K562 (cell line): ENCODE results near the gene COL5A1. TPM values are rescaled to one million over a fixed set of nuclear protein-coding genes. Genes with fewer than 3 reads are reported as not detected.

ENCODE experiments used
- ATAC-seq: fragments of 200-7000 bp; cut with Tn5 transposase; 3 replicates; pipeline ENCODE4 v1.9.1; 2020; ENCODE audit warnings: moderate library complexity
- BruUV-seq: library from RNA; stranded (reverse); fragments of 400-500 nt; replicated peaks from 2 replicates; lab custom pipeline; 2021; lab: Mats Ljungman, UMichigan
- CTCF ChIA-PET: fragments of 300-600 bp; formaldehyde crosslinking; extraction: SDS; loops from one replicate; lab custom pipeline; 2021; ENCODE audit warnings: low intra/inter-chr PET ratio; lab: Yijun Ruan, JAX
- POLR2A ChIA-PET: fragments of 300-600, 350-650 bp; sonication (Branson Sonifier 250); formaldehyde crosslinking; extraction: SDS; loops from one replicate; lab custom pipeline; 2021; ENCODE audit warnings: antibody characterized with exemption, inconsistent platforms; lab: Yijun Ruan, JAX
- DNase-seq, 4 experiments: peaks; one replicate each; pipeline versions ENCODE4 v3.0.0 to v3.0.0-alpha.2; 2011 to 2018; ENCODE audit warnings: low spot score in 3 of 4, mixed read lengths in 3 of 4; ENCODE audit errors: extremely low read depth in 1 of 4
- FAIRE-seq: peaks from 2 replicates; lab custom pipeline; 2011; peaks lifted over from hg19 to GRCh38; lab: Jason Lieb, UNC
- H2AFZ ChIP-seq: 2 replicates; pipeline ENCODE4 v1.6.0; 2011; ENCODE audit warnings: low read depth, low read length, control low read depth, inconsistent platforms
- H3K27ac ChIP-seq: fragments of 200-600 bp; 3 replicates; pipeline ENCODE4 v1.8.0; 2011; ENCODE audit warnings: low read depth, mild to moderate bottlenecking, control low read depth, inconsistent platforms, low read length, moderate library complexity, mixed read lengths; ENCODE audit errors: extremely low read depth
- H3K27me3 ChIP-seq, 2 experiments: fragments of 300-600 bp in 1 of 2; 2 replicates in 1 of 2; 3 replicates in 1 of 2; pipeline versions ENCODE4 v1.6.0 to v1.8.0; 2011; ENCODE audit warnings: inconsistent platforms in 2 of 2, low read length in 2 of 2, mild to moderate bottlenecking in 1 of 2, mixed read lengths in 1 of 2, moderate library complexity in 1 of 2; ENCODE audit not compliant: control insufficient read depth in 2 of 2, insufficient read depth in 2 of 2
- H3K36me3 ChIP-seq: fragments of 300-600 bp; 3 replicates; pipeline ENCODE4 v1.8.0; 2011; ENCODE audit warnings: mild to moderate bottlenecking, low read length, inconsistent platforms; ENCODE audit not compliant: control insufficient read depth, insufficient read depth
- H3K4me1 ChIP-seq, 2 experiments: fragments of 200-600 bp in 1 of 2; replicated peaks in 1 of 2; 2 replicates in 1 of 2; 3 replicates in 1 of 2; pipeline versions ENCODE4 v1.5.1 to v1.8.0; 2011; ENCODE audit warnings: inconsistent platforms in 2 of 2, low read length in 2 of 2, mild to moderate bottlenecking in 1 of 2, mixed read lengths in 1 of 2, moderate library complexity in 1 of 2; ENCODE audit not compliant: control insufficient read depth in 2 of 2, insufficient read depth in 2 of 2
- H3K4me2 ChIP-seq: 2 replicates; pipeline ENCODE4 v1.6.1; 2011; ENCODE audit warnings: low read length, control low read depth, inconsistent platforms, mixed read lengths; ENCODE audit not compliant: insufficient read depth
- H3K4me3 ChIP-seq: fragments of 200-600 bp; sonication (generic), shearing (Covaris generic); 2 replicates; pipeline ENCODE4 v1.5.1; 2016; ENCODE audit warnings: control low read depth, inconsistent platforms
- H3K79me2 ChIP-seq: fragments of 200-600 bp; 3 replicates; pipeline ENCODE4 v1.8.0; 2011; ENCODE audit warnings: low read length, inconsistent platforms; ENCODE audit not compliant: control insufficient read depth, insufficient read depth
- H3K9ac ChIP-seq, 2 experiments: 2 replicates each; pipeline versions ENCODE4 v1.6.0 to v1.6.1; 2011; ENCODE audit warnings: low read depth in 2 of 2, low read length in 2 of 2, control low read depth in 1 of 2, inconsistent platforms in 1 of 2, mild to moderate bottlenecking in 1 of 2, mixed read lengths in 1 of 2; ENCODE audit not compliant: insufficient read depth in 1 of 2
- H3K9me1 ChIP-seq: one replicate; pipeline ENCODE4 v1.6.0; 2011; ENCODE audit warnings: inconsistent platforms, mild to moderate bottlenecking, low read length, moderate library complexity; ENCODE audit not compliant: control insufficient read depth, insufficient read depth
- H3K9me3 ChIP-seq: replicated peaks from 2 replicates; pipeline ENCODE4 v1.5.1; 2011; ENCODE audit warnings: low read depth, low read length, inconsistent platforms; ENCODE audit not compliant: control insufficient read depth, insufficient read depth
- H4K20me1 ChIP-seq: replicated peaks from 2 replicates; pipeline ENCODE4 v1.6.1; 2011; ENCODE audit warnings: low read length, inconsistent platforms, mixed read lengths; ENCODE audit not compliant: control insufficient read depth, insufficient read depth
- CHD2 ChIP-seq: IDR thresholded peaks from 2 replicates; pipeline ENCODE4 v1.6.1; 2011; ENCODE audit warnings: low read depth, low read length
- MAZ ChIP-seq, 2 experiments: fragments of 450-650 bp in 1 of 2; sonication (generic) in 1 of 2; formaldehyde crosslinking; IDR thresholded peaks in 1 of 2; conservative IDR thresholded peaks in 1 of 2; 2 replicates each; pipeline versions ENCODE4 v1.4.0 to v1.5.0; 2020; ENCODE audit warnings: mild to moderate bottlenecking in 1 of 2, missing genetic modification reagents in 1 of 2
- MXI1 ChIP-seq: IDR thresholded peaks from 2 replicates; pipeline ENCODE4 v1.6.1; 2011; ENCODE audit warnings: low read depth, mild to moderate bottlenecking, improper control_type of control experiment, low read length
- MYC ChIP-seq, 2 experiments: fragments of 250-450 bp in 1 of 2; sonication (Bioruptor Pico) in 1 of 2; IDR thresholded peaks; 2 replicates each; pipeline versions ENCODE4 v1.5.1 to v1.6.1; 2012 to 2021; ENCODE audit warnings: low read depth in 2 of 2, borderline replicate concordance in 1 of 2, improper control_type of control experiment in 1 of 2, low read length in 1 of 2, mild to moderate bottlenecking in 1 of 2, moderate library complexity in 1 of 2
- SAFB ChIP-seq: fragments of 200-400 bp; formaldehyde crosslinking; IDR thresholded peaks from 2 replicates; pipeline ENCODE4 v1.6.1; 2017; ENCODE audit warnings: low read depth, low read length, borderline replicate concordance
- ZFP36 ChIP-seq: fragments of 150-350 bp; IDR thresholded peaks from 2 replicates; pipeline ENCODE4 v1.6.1; 2018; ENCODE audit warnings: low read length, low read depth; ENCODE audit not compliant: partially characterized antibody
- ZNF707 ChIP-seq: fragments of 250-450 bp; sonication (Bioruptor Pico); conservative IDR thresholded peaks from 2 replicates; pipeline ENCODE4 v1.8.0; 2022; ENCODE audit warnings: inconsistent platforms, mild to moderate bottlenecking, moderate library complexity
- WGBS: fragments of 100-300 bp; shearing (Covaris generic); methylation state at CpG from one replicate; pipeline ENCODE4 v1.1.6; 2016; ENCODE audit warnings: low coverage, mixed read lengths; ENCODE audit not compliant: insufficient coverage; ENCODE audit errors: missing lambda C conversion rate; 5-methylcytosine and 5-hydroxymethylcytosine counted together
- in situ Hi-C: fragments of 300-500 bp; cut with MboI; formaldehyde crosslinking; loops from 4 replicates; pipeline ENCODE4 v1.15.0; 2018; ENCODE audit warnings: inconsistent platforms, mixed read lengths
- intact Hi-C: fragments of 100-400 bp; cut with micrococcal nuclease; formaldehyde crosslinking; loops from 2 replicates; pipeline ENCODE4 v1.14.2; 2022
- polyA plus RNA-seq, 8 experiments: library from polyadenylated mRNA; depleted of rRNA in 4 of 8; stranded (reverse) in 5 of 8; unstranded in 3 of 8; fragments of >200 nt; fragmentation: Nextera tagmentation in 2 of 8; fragmentation: Illumina TruSeq in 1 of 8; extraction: Ambion mirVana in 2 of 8; extraction: Trizol in 1 of 8; gene quantifications; 2 replicates each; pipeline versions ENCODE4 v1.2.1 to v1.2.3, GENCODE V29; 2011 to 2014; ENCODE audit warnings: inconsistent platforms in 1 of 8, missing spikeins in 1 of 8
- total RNA-seq, 7 experiments: library from RNA; depleted of rRNA in 6 of 7; stranded (reverse); fragments of >200 nt in 6 of 7; fragmentation: Illumina TruSeq in 2 of 7; extraction: Trizol in 2 of 7; gene quantifications; 2 replicates each; pipeline versions ENCODE4 v1.2.1 to v1.2.3, GENCODE V29; 2011 to 2021; ENCODE audit warnings: low replicate concordance in 1 of 7
- TF ChIP-seq, protein P1 (sequence below): fragments of 250-450 bp; sonication (Bioruptor Pico); IDR thresholded peaks from 2 replicates; pipeline ENCODE4 v1.4.0; 2020; ENCODE audit warnings: borderline replicate concordance

Gene COL5A1
- total and polyA plus RNA-seq, 9 of the 15 experiments (the other 6 are each of a cell fraction or from before 2014, with no cell fraction given) = under 0.01 to 0.13 (median 0.04) TPM; not detected in 6

DNA sequence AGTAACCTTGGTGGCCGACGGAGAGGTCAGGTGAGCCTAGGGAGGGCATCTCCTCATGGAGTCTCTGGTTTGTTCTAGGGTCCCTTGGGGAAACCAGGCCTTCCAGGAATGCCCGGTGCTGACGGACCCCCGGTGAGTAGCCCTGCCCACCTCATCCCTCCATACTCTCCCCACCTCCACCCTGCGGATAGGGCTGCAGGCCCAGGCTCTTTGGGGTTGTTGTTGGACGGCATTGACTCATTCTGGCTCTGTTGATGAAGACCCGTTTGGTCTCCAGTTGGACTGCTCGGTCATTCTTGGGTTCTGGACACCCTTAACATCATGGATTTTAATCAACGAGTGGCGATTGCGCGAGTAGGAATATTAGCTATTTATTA, 126.7 kb downstream of the COL5A1 start:
- no peak overlapping the region for H3K9ac ChIP-seq
- no peak for FAIRE-seq

More for the DNA sequence above, 126.7 kb downstream of the COL5A1 start:
- H3K4me2 ChIP-seq = no peak overlapping the region
- H3K9me3 ChIP-seq = no peaks in the 10 kb centered on the region
- H3K9me1 ChIP-seq = no peaks in the 10 kb centered on the region
- BruUV-seq = no TSS peak
- no peaks in the 10 kb centered on the region for H3K36me3 ChIP-seq
- H3K4me1 ChIP-seq = peaks cover 0 to 5% of the 10 kb centered on the region in 2 experiments; a peak in 1 of 5 replicates
- no peaks in the 10 kb centered on the region for H4K20me1 ChIP-seq
- H3K79me2 ChIP-seq = no peaks in the 10 kb centered on the region
- TF ChIP-seq MXI1 = no peak
- no peak for TF ChIP-seq SAFB
- TF ChIP-seq, protein P1, sequence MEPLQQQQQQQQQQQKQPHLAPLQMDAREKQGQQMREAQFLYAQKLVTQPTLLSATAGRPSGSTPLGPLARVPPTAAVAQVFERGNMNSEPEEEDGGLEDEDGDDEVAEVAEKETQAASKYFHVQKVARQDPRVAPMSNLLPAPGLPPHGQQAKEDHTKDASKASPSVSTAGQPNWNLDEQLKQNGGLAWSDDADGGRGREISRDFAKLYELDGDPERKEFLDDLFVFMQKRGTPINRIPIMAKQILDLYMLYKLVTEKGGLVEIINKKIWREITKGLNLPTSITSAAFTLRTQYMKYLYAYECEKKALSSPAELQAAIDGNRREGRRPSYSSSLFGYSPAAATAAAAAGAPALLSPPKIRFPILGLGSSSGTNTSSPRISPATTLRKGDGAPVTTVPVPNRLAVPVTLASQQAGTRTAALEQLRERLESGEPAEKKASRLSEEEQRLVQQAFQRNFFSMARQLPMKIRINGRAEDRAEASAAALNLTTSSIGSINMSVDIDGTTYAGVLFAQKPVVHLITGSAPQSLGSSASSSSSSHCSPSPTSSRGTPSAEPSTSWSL (CRISPR knock-in tag) = no peak
- TF ChIP-seq MAZ (CRISPR knock-in tag; conservative IDR thresholded peaks at IDR 0.05 in 1 of 2, IDR thresholded peaks at IDR 0.05 in 1 of 2) = no peak
- no peak for TF ChIP-seq MYC (IDR thresholded peaks at IDR 0.05; ENCODE audit: low read depth, low read length)
- TF ChIP-seq MYC (CRISPR knock-in tag; IDR thresholded peaks at IDR 0.05; ENCODE audit: borderline replicate concordance, low read depth) = no peak
- no peak for TF ChIP-seq CHD2
- no peak for TF ChIP-seq ZNF707 (CRISPR knock-in tag)
- no peak for TF ChIP-seq ZFP36
- 0% methylated on average over 9 of the region's 13 CpGs for WGBS
- H2AFZ ChIP-seq = no peak overlapping the region
- no peak for ATAC-seq
- intact Hi-C loops (no loop called here), in situ Hi-C loops (no loop called here)
- peaks cover 6 to 65% of the 10 kb centered on the region in 2 experiments; a peak in 4 of 5 replicates for H3K27me3 ChIP-seq
- no peak for DNase-seq
- POLR2A ChIA-PET = no interaction called here
- H3K27ac ChIP-seq = no peak overlapping the region
- H3K4me3 ChIP-seq = no peak overlapping the region
- CTCF ChIA-PET = no interaction called here
